ENCODE data around the gene USP3. TPM values are rescaled to one million over a fixed set of nuclear protein-coding genes. Genes with fewer than 3 reads are reported as not detected.

Gene USP3
- polyA plus RNA-seq, 4 donors, result 24.7 to 36.1 (median 28.9) TPM

DNA sequence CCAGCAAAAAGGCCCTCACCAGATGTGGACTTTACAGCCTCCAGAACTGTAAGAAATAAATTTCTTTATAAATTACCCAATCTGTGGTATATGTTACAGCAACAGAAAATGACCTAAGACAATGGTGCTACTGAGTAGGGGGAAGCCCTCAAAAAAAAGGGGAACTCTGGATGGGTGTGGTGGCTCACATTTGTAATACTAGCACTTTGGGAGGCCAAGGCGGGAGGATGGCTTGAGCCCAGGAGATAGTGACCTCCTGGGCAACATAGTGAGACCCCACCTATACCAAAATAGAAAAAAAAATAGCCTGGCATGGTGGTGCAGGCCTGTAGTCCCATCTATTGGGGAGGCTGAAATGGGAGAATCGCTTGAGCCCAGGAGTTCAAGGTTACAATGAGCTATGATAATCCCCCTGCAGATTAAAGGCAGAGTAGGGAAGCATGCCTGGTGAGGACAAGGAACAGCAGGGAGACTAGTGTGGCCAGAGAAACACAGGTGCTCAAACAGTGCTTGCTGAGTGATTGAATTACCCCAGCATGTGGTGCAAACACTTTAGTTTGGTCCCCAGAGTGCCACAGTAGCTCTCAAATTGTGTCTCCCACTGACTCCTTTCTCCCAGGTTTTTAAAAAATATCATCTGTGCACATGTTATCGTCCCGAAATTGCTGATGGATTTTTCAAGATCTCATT is 13.9 kb upstream of the USP3 start:
- H3K4me1 ChIP-seq (ENCODE audit: control insufficient read depth in 3 of 3, insufficient read depth in 2 of 3, low read depth in 1 of 3, low read length in 2 of 3), result peaks cover 0 to 5% (median 0%) of the 10 kb centered on the region in 3 donors
- DNase-seq (no peak), FAIRE-seq (no peak)
- WGBS, 3 donors, result 88 to 95% (median 92%) methylated on average over 4 of the region's 4 CpGs
- no peaks in the 10 kb centered on the region for H3K9me3 ChIP-seq (ENCODE audit: control insufficient read depth in 2 of 2, insufficient read depth in 1 of 2, low read depth in 1 of 2, low read length in 1 of 2)
- no peak overlapping the region for H3K4me3 ChIP-seq (ENCODE audit: low read depth in 1 of 3, low read length in 3 of 3)
- no peak overlapping the region for H3K27ac ChIP-seq (ENCODE audit: low read depth in 1 of 3, low read length in 2 of 3)
- no peaks in the 10 kb centered on the region for H3K36me3 ChIP-seq (ENCODE audit: control insufficient read depth in 3 of 3, insufficient read depth in 2 of 3, low read depth in 1 of 3, low read length in 3 of 3)
- no peaks in the 10 kb centered on the region for H3K27me3 ChIP-seq (ENCODE audit: control insufficient read depth in 3 of 3, insufficient read depth in 3 of 3, low read length in 3 of 3)

DNA sequence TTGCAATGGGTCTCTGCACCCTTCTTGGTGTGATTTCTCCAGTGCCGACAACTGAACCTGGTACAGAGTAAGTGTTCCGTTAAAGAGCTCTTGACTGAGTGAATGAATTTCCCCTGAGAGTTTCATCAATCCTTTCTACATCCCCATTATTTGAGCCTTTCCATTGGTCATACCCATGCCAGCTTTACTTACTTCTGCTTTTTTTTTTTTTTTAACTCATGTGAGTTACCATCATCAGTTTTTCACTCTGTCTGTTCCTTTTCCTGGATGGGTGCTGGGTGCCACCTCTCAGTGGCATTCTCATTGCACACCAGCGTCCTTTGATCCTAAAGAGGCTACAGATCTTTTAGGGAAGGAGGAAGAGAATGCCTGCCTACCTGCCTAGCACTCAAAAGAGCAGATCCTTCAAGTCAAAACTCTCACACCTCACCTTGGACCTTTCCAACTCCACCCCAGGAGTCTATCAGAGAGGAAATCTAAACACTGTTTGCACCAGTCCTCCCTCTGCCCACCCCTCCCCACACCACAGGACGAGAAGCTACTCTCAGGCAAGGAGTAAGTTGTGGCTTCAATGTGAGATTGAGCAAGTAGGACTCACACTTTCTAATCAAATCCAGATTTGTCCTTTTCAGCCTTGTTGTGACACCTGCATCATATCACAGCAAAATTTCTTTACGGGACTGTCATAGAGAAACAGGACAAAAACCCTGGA is 13.1 kb upstream of the USP3 start:
- Histone ChIP-seq H3K36me3 (ENCODE audit: control insufficient read depth in 3 of 3, insufficient read depth in 2 of 3, low read depth in 1 of 3, low read length in 3 of 3) (no peaks in the 10 kb centered on the region), H3K4me1 (ENCODE audit: control insufficient read depth in 3 of 3, insufficient read depth in 2 of 3, low read depth in 1 of 3, low read length in 2 of 3) (peaks cover 0 to 5% (median 0%) of the 10 kb centered on the region in 3 donors), H3K27ac (ENCODE audit: low read depth in 1 of 3, low read length in 2 of 3) (no peak overlapping the region), H3K4me3 (ENCODE audit: low read depth in 1 of 3, low read length in 3 of 3) (no peak overlapping the region), H3K9me3 (ENCODE audit: control insufficient read depth in 2 of 2, insufficient read depth in 1 of 2, low read depth in 1 of 2, low read length in 1 of 2) (no peaks in the 10 kb centered on the region), H3K27me3 (ENCODE audit: control insufficient read depth in 3 of 3, insufficient read depth in 3 of 3, low read length in 3 of 3) (no peaks in the 10 kb centered on the region)
- WGBS, 3 donors, result 75 to 78% (median 78%) methylated on average over 5 of the region's 5 CpGs
- FAIRE-seq (no peak), DNase-seq (no peak)

DNA sequence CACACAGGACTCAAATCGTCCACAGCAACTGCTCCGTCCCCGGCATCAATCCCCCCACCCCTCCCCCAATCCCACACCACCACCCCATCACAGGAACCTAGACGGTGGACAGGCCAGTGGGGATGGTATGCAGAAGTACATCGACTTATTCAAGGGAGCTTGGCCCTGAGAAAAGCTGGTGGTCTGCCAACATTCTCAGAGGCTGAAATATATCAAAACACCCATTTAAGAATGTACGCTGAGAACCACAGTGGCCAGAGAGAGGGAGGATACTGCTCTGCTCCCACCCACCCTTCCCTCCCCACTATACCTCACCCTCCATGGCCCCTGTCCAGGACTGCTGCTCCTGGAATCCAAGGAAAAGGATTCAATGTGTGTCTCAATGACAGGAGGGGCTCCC is 12.4 kb upstream of the USP3 start:
- H3K27ac ChIP-seq (ENCODE audit: low read depth in 1 of 3, low read length in 2 of 3), result no peak overlapping the region
- H3K4me1 ChIP-seq (ENCODE audit: control insufficient read depth in 3 of 3, insufficient read depth in 2 of 3, low read depth in 1 of 3, low read length in 2 of 3), result peaks cover 0 to 5% (median 0%) of the 10 kb centered on the region in 3 donors
- no peak overlapping the region for H3K4me3 ChIP-seq (ENCODE audit: low read depth in 1 of 3, low read length in 3 of 3)
- no peak for DNase-seq
- no peaks in the 10 kb centered on the region for H3K9me3 ChIP-seq (ENCODE audit: control insufficient read depth in 2 of 2, insufficient read depth in 1 of 2, low read depth in 1 of 2, low read length in 1 of 2)
- FAIRE-seq, result no peak
- 75 to 95% (median 91%) methylated on average over 6 of the region's 6 CpGs for WGBS, 3 donors
- no peaks in the 10 kb centered on the region for H3K36me3 ChIP-seq (ENCODE audit: control insufficient read depth in 3 of 3, insufficient read depth in 2 of 3, low read depth in 1 of 3, low read length in 3 of 3)
- H3K27me3 ChIP-seq (ENCODE audit: control insufficient read depth in 3 of 3, insufficient read depth in 3 of 3, low read length in 3 of 3), result no peaks in the 10 kb centered on the region

DNA sequence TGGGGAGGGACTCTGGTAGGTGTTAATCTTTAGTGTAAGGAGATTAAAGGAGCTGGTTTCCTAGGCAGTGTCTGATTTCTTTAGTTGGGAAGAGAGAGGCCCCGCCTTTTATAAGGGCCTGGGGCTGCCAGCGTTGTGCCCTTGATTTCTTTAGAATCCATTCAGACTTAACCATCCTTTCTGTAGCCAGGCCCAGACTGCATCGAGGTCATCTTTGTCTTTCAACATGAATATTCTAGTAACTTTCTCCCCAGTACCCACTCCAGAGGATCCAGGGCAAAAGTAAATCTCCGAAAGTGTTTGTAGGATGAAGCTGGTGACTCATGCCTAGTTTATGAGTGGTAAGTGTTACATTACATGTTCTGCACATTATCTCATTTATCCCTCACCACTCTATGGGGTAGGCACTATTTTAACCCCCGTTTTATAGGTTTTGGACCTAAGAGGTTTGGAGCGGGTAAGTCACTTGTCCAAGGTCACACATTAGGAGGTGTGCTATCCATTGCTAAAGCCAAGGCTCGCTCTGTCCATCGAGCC is 11.8 kb upstream of the USP3 start:
- no peaks in the 10 kb centered on the region for H3K27me3 ChIP-seq (ENCODE audit: control insufficient read depth in 3 of 3, insufficient read depth in 3 of 3, low read length in 3 of 3)
- no peak overlapping the region for H3K27ac ChIP-seq (ENCODE audit: low read depth in 1 of 3, low read length in 2 of 3)
- no peaks in the 10 kb centered on the region for H3K4me1 ChIP-seq (ENCODE audit: control insufficient read depth in 3 of 3, insufficient read depth in 2 of 3, low read depth in 1 of 3, low read length in 2 of 3)
- H3K4me3 ChIP-seq (ENCODE audit: low read depth in 1 of 3, low read length in 3 of 3), result no peak overlapping the region
- no peak for DNase-seq
- no peak for FAIRE-seq
- H3K9me3 ChIP-seq (ENCODE audit: control insufficient read depth in 2 of 2, insufficient read depth in 1 of 2, low read depth in 1 of 2, low read length in 1 of 2), result no peaks in the 10 kb centered on the region
- 72 to 87% (median 79%) methylated on average over 8 of the region's 8 CpGs for WGBS, 3 donors
- H3K36me3 ChIP-seq (ENCODE audit: control insufficient read depth in 3 of 3, insufficient read depth in 2 of 3, low read depth in 1 of 3, low read length in 3 of 3), result no peaks in the 10 kb centered on the region

DNA sequence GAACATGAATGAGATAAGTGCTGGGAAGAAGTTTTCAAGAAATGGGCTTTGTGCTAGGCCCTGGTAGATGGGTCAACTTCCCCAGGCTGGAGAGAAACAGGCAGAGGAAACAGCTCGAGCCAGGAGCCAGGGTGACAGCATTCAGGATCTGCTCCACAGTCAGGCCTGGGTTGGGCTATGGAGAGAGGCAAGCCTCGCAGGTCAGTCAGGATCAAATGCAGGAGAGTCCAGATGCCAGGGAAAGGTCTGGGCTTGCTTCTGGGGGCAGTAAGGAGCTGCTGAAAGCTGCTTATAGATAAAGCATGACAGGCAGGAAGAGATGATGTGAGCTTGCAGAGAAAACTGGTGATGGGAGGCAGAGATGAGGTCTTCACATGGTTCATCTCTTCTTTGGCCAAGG is 11.0 kb upstream of the USP3 start:
- H3K27me3 ChIP-seq (ENCODE audit: control insufficient read depth in 3 of 3, insufficient read depth in 3 of 3, low read length in 3 of 3), result no peaks in the 10 kb centered on the region
- no peak for FAIRE-seq
- H3K9me3 ChIP-seq (ENCODE audit: control insufficient read depth in 2 of 2, insufficient read depth in 1 of 2, low read depth in 1 of 2, low read length in 1 of 2), result no peaks in the 10 kb centered on the region
- 79 to 88% (median 85%) methylated on average over 2 of the region's 2 CpGs for WGBS, 3 donors
- no peak overlapping the region for H3K27ac ChIP-seq (ENCODE audit: low read depth in 1 of 3, low read length in 2 of 3)
- H3K4me1 ChIP-seq (ENCODE audit: control insufficient read depth in 3 of 3, insufficient read depth in 2 of 3, low read depth in 1 of 3, low read length in 2 of 3), result no peaks in the 10 kb centered on the region
- no peaks in the 10 kb centered on the region for H3K36me3 ChIP-seq (ENCODE audit: control insufficient read depth in 3 of 3, insufficient read depth in 2 of 3, low read depth in 1 of 3, low read length in 3 of 3)
- H3K4me3 ChIP-seq (ENCODE audit: low read depth in 1 of 3, low read length in 3 of 3), result no peak overlapping the region
- no peak for DNase-seq

DNA sequence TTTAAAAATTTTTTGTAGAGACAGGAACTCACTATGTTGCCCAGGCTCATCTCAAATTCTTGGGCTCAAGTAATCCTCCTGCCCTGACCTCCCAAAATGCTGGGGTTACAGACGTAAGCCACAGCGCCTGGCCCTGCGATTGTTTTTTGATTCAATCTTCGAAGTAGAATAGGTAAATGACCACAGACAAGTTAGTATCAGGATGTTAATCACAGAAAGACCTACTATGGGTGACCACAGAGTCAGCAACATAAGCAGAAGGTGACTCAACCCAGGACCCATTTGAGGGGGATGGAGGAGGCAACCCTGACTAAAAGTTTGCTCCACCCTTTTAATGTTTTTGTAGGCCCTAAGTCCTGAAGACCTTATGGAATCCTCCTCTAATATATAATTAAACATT is 10.0 kb upstream of the USP3 start:
- WGBS, 3 donors, result 79 to 98% (median 83%) methylated on average over 4 of the region's 4 CpGs
- H3K4me3 ChIP-seq (ENCODE audit: low read depth in 1 of 3, low read length in 3 of 3), result no peak overlapping the region
- no peak for DNase-seq
- H3K4me1 ChIP-seq (ENCODE audit: control insufficient read depth in 3 of 3, insufficient read depth in 2 of 3, low read depth in 1 of 3, low read length in 2 of 3), result no peaks in the 10 kb centered on the region
- FAIRE-seq, result no peak
- H3K36me3 ChIP-seq (ENCODE audit: control insufficient read depth in 3 of 3, insufficient read depth in 2 of 3, low read depth in 1 of 3, low read length in 3 of 3), result no peaks in the 10 kb centered on the region
- H3K9me3 ChIP-seq (ENCODE audit: control insufficient read depth in 2 of 2, insufficient read depth in 1 of 2, low read depth in 1 of 2, low read length in 1 of 2), result no peaks in the 10 kb centered on the region
- H3K27ac ChIP-seq (ENCODE audit: low read depth in 1 of 3, low read length in 2 of 3), result no peak overlapping the region
- H3K27me3 ChIP-seq (ENCODE audit: control insufficient read depth in 3 of 3, insufficient read depth in 3 of 3, low read length in 3 of 3), result no peaks in the 10 kb centered on the region

DNA sequence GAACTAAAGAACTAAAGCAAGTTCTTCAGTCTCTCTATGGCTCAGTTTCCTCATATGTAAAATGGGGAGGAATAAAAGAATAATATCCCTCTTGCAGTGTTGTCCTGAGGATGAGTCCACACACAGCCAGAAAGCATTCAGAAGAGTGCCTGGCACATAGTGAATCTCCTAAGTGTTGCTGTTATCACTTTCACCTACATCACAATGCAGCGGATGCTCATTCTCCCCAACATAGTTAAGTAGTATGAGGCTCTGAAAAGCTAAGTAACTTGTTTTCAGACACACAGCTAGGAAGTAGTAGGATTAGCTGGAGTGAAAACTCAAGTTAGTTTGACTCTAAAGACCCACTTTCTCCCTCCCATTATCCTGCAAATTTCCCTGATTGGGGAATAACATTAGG is 9.1 kb upstream of the USP3 start:
- H3K36me3 ChIP-seq (ENCODE audit: control insufficient read depth in 3 of 3, insufficient read depth in 2 of 3, low read depth in 1 of 3, low read length in 3 of 3), result no peaks in the 10 kb centered on the region
- DNase-seq, result no peak
- no peak overlapping the region for H3K27ac ChIP-seq (ENCODE audit: low read depth in 1 of 3, low read length in 2 of 3)
- WGBS, 3 donors, result 76 to 96% (median 84%) methylated on average over 1 of the region's 1 CpG
- H3K27me3 ChIP-seq (ENCODE audit: control insufficient read depth in 3 of 3, insufficient read depth in 3 of 3, low read length in 3 of 3), result no peaks in the 10 kb centered on the region
- H3K4me3 ChIP-seq (ENCODE audit: low read depth in 1 of 3, low read length in 3 of 3), result no peak overlapping the region
- H3K4me1 ChIP-seq (ENCODE audit: control insufficient read depth in 3 of 3, insufficient read depth in 2 of 3, low read depth in 1 of 3, low read length in 2 of 3), result peaks cover 0 to 2% (median 0%) of the 10 kb centered on the region in 3 donors
- FAIRE-seq, result no peak
- no peaks in the 10 kb centered on the region for H3K9me3 ChIP-seq (ENCODE audit: control insufficient read depth in 2 of 2, insufficient read depth in 1 of 2, low read depth in 1 of 2, low read length in 1 of 2)

DNA sequence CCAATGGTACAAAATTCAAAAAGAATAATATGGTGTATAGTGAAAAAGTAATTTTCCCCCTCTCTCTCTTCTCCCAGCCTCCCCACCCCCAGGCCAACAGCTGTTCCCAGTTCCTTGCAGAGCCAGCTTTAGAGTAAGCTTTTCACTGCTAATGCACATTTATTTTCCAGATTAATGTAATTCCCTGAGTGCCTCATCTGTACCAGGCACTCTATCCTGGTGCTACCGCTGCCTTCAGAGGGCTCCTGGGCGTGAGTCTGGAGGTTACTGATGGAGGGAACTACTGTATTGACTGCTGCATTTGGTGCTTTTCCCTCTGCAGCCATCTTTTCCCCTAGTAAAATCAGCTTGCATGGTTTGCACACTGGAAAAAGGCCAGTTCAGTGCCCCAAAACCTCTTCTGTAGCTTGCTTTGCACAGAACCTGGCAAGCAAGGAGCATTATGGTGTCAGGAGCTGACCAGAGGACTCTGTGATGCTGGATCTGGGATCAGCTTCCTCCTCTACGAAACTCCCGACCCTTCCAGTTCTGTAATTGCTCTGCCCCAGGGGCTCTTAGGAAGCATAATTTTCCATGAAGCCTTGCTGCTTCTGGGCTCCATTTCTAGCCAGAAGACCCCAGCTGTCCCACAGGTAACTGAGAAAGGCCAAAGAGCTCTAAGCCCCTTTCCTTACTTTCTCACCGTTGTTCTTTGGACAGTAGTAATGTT is 8.5 kb upstream of the USP3 start:
- WGBS, 3 donors, result 77 to 87% (median 84%) methylated on average over 5 of the region's 5 CpGs
- Histone ChIP-seq H3K27ac (ENCODE audit: low read depth in 1 of 3, low read length in 2 of 3) (no peak overlapping the region), H3K27me3 (ENCODE audit: control insufficient read depth in 3 of 3, insufficient read depth in 3 of 3, low read length in 3 of 3) (no peaks in the 10 kb centered on the region), H3K4me3 (ENCODE audit: low read depth in 1 of 3, low read length in 3 of 3) (no peak overlapping the region), H3K4me1 (ENCODE audit: control insufficient read depth in 3 of 3, insufficient read depth in 2 of 3, low read depth in 1 of 3, low read length in 2 of 3) (peaks cover 0 to 7% (median 0%) of the 10 kb centered on the region in 3 donors), H3K9me3 (ENCODE audit: control insufficient read depth in 2 of 2, insufficient read depth in 1 of 2, low read depth in 1 of 2, low read length in 1 of 2) (no peaks in the 10 kb centered on the region), H3K36me3 (ENCODE audit: control insufficient read depth in 3 of 3, insufficient read depth in 2 of 3, low read depth in 1 of 3, low read length in 3 of 3) (no peaks in the 10 kb centered on the region)
- FAIRE-seq, result no peak
- no peak for DNase-seq
